ELR (cell line): ENCODE data around the gene PRKACA.
"Not testable (repeated sequence)": the region's sequence is repeated elsewhere in the genome, so short reads cannot be mapped to it uniquely, and the experiment has no call there.

Experiments used
- DNase-seq: peaks from one replicate; pipeline ENCODE4 v3.0.0-alpha.2; 2015; ENCODE audit warnings: low read depth

Gene PRKACA

GRCh38 chr19:14048443-14049153 lies 69.0 kb downstream of the PRKACA start:
- DNase-seq: peak; percentile 64

DNA sequence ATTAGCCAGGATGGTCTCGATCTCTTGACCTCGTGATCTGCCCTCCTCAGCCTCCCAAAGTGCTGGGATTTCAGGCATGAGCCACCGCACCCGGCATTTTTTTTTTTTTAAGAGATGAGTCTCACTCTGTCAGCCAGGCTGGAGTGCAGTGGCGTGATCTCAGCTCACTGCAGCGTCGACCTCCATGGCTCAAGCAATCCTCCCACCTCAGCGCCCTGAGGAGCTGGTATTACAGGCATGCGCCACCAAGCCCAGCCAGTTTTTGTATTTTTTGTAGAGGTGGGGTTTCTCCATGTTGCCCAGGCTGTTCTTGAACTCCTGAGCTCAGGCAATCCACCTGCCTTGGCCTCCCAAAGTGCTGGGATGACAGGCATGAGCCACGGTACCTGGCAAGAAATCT lies 69.7 kb downstream of the PRKACA start:
- not testable (repeated sequence) for DNase-seq

- peak; percentile 77 for DNase-seq
Observed at GRCh38 chr19:14042659-14043608, 74.6 kb downstream of the PRKACA start.
